ENCODE results near the gene COQ8B. TPM values are rescaled to one million over a fixed set of nuclear protein-coding genes. Genes with fewer than 3 reads are reported as not detected.

COQ8B gene
- total RNA-seq, 1 experiment from 2014 or later, result 62.9 TPM

DNA sequence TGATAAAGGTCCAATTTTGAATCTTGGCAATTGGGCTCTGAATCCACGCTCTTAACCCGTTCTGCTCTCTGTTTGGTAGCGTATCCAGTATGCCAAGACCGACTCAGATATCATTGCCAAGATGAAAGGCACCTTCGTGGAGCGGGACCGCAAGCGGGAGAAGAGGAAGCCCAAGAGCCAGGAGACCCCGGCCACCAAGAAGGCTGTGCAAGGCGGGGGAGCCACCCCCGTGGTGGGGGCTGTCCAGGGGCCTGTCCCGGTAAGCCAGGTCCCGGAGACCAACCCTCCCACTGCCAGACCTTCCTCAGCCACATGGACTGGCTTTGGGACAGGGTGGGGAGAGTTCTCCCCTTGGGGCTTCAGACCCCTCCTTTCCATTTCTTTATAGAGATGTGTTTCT lies 42.7 kb upstream of the COQ8B start (continued):
- no peak for TF ChIP-seq TCF7 (CRISPR knock-in tag; IDR thresholded peaks at IDR 0.05; ENCODE audit: low read depth)

DNA sequence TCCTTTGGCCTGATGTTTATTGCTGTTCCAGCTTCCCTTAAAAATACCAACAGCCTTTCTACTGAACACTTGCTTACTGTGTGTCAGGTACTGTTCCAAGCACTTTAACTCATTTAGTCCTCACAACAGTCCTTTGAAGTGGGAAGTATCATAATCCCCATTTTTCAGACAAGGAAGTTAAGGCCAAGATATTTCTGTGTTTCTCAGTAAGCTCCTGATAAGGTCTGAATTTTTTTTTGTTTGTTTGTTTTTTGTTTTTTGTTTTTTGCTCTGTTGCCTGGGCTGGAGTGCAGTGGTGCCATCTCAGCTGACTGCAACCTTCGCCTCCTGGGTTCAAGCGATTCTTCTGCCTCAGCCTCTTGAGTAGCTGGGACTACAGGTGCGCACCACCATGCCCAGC lies 41.8 kb upstream of the COQ8B start:
- Mint-ChIP-seq H3K27me3 (ENCODE audit: low read depth) (no peaks in the 10 kb centered on the region), H3K4me3 (no peak overlapping the region), H3K36me3 (peaks cover 83% of the 10 kb centered on the region), H3K4me1 (peaks cover 18% of the 10 kb centered on the region), H3K9me3 (no peaks in the 10 kb centered on the region), H3K27ac (no peak overlapping the region; the same call in 1 of the 2 replicates)
- ChIA-PET CTCF (interaction anchor here (2.3 kb wide), 1 partner anchor 48 kb away, joined by 7 read pairs; no protein-coding TSS in a partner anchor), POLR2A (interaction anchor here (1.9 kb wide), 1 partner anchor 19 kb away, joined by 6 read pairs; the partner anchor contains the start of gene RAB4B)
- DNase-seq (ENCODE audit: low spot score) (no peak), ATAC-seq (no peak)
- TF ChIP-seq, protein P1, sequence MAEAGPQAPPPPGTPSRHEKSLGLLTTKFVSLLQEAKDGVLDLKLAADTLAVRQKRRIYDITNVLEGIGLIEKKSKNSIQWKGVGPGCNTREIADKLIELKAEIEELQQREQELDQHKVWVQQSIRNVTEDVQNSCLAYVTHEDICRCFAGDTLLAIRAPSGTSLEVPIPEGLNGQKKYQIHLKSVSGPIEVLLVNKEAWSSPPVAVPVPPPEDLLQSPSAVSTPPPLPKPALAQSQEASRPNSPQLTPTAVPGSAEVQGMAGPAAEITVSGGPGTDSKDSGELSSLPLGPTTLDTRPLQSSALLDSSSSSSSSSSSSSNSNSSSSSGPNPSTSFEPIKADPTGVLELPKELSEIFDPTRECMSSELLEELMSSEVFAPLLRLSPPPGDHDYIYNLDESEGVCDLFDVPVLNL (CRISPR knock-in tag; IDR thresholded peaks at IDR 0.05; ENCODE audit: borderline replicate concordance, low read depth), result no peak
- TF ChIP-seq NFYB (CRISPR knock-in tag; conservative IDR thresholded peaks at IDR 0.05; ENCODE audit: low read depth), result no peak
- TF ChIP-seq, protein P2, sequence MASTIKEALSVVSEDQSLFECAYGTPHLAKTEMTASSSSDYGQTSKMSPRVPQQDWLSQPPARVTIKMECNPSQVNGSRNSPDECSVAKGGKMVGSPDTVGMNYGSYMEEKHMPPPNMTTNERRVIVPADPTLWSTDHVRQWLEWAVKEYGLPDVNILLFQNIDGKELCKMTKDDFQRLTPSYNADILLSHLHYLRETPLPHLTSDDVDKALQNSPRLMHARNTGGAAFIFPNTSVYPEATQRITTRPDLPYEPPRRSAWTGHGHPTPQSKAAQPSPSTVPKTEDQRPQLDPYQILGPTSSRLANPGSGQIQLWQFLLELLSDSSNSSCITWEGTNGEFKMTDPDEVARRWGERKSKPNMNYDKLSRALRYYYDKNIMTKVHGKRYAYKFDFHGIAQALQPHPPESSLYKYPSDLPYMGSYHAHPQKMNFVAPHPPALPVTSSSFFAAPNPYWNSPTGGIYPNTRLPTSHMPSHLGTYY (CRISPR knock-in tag; IDR thresholded peaks at IDR 0.05), result no peak
- TF ChIP-seq, protein P3, sequence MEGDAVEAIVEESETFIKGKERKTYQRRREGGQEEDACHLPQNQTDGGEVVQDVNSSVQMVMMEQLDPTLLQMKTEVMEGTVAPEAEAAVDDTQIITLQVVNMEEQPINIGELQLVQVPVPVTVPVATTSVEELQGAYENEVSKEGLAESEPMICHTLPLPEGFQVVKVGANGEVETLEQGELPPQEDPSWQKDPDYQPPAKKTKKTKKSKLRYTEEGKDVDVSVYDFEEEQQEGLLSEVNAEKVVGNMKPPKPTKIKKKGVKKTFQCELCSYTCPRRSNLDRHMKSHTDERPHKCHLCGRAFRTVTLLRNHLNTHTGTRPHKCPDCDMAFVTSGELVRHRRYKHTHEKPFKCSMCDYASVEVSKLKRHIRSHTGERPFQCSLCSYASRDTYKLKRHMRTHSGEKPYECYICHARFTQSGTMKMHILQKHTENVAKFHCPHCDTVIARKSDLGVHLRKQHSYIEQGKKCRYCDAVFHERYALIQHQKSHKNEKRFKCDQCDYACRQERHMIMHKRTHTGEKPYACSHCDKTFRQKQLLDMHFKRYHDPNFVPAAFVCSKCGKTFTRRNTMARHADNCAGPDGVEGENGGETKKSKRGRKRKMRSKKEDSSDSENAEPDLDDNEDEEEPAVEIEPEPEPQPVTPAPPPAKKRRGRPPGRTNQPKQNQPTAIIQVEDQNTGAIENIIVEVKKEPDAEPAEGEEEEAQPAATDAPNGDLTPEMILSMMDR (IDR thresholded peaks at IDR 0.05), result no peak
- TF ChIP-seq ELF4 (CRISPR knock-in tag; IDR thresholded peaks at IDR 0.05; ENCODE audit: low read depth), result no peak
- TF ChIP-seq TP53 (CRISPR knock-in tag; IDR thresholded peaks at IDR 0.05), result no peak
- no peak for TF ChIP-seq ZNF138 (CRISPR knock-in tag; conservative IDR thresholded peaks at IDR 0.05)
- no peak for TF ChIP-seq NR2C2 (CRISPR knock-in tag; IDR thresholded peaks at IDR 0.05)
- no peak for TF ChIP-seq TCF7 (CRISPR knock-in tag; IDR thresholded peaks at IDR 0.05; ENCODE audit: low read depth)
- TF ChIP-seq, protein P4, sequence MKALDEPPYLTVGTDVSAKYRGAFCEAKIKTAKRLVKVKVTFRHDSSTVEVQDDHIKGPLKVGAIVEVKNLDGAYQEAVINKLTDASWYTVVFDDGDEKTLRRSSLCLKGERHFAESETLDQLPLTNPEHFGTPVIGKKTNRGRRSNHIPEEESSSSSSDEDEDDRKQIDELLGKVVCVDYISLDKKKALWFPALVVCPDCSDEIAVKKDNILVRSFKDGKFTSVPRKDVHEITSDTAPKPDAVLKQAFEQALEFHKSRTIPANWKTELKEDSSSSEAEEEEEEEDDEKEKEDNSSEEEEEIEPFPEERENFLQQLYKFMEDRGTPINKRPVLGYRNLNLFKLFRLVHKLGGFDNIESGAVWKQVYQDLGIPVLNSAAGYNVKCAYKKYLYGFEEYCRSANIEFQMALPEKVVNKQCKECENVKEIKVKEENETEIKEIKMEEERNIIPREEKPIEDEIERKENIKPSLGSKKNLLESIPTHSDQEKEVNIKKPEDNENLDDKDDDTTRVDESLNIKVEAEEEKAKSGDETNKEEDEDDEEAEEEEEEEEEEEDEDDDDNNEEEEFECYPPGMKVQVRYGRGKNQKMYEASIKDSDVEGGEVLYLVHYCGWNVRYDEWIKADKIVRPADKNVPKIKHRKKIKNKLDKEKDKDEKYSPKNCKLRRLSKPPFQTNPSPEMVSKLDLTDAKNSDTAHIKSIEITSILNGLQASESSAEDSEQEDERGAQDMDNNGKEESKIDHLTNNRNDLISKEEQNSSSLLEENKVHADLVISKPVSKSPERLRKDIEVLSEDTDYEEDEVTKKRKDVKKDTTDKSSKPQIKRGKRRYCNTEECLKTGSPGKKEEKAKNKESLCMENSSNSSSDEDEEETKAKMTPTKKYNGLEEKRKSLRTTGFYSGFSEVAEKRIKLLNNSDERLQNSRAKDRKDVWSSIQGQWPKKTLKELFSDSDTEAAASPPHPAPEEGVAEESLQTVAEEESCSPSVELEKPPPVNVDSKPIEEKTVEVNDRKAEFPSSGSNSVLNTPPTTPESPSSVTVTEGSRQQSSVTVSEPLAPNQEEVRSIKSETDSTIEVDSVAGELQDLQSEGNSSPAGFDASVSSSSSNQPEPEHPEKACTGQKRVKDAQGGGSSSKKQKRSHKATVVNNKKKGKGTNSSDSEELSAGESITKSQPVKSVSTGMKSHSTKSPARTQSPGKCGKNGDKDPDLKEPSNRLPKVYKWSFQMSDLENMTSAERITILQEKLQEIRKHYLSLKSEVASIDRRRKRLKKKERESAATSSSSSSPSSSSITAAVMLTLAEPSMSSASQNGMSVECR (CRISPR knock-in tag; IDR thresholded peaks at IDR 0.05; ENCODE audit: borderline replicate concordance), result no peak
- no peak for TF ChIP-seq MYBL2 (CRISPR knock-in tag; IDR thresholded peaks at IDR 0.05)
- TF ChIP-seq RELA (CRISPR knock-in tag; IDR thresholded peaks at IDR 0.05; ENCODE audit: borderline replicate concordance), result no peak
- no peak for TF ChIP-seq ZBTB21 (CRISPR knock-in tag; IDR thresholded peaks at IDR 0.05; ENCODE audit: borderline replicate concordance)
- no peak for TF ChIP-seq CBFB (CRISPR knock-in tag; IDR thresholded peaks at IDR 0.05; ENCODE audit: low read depth)
- TF ChIP-seq ZNF396 (CRISPR knock-in tag; IDR thresholded peaks at IDR 0.05; ENCODE audit: borderline replicate concordance), result no peak
- no peak for TF ChIP-seq FOXK1 (CRISPR knock-in tag; IDR thresholded peaks at IDR 0.05)
- TF ChIP-seq KAT7 (CRISPR knock-in tag; IDR thresholded peaks at IDR 0.05; ENCODE audit: borderline replicate concordance), result no peak

Measured in WTC11 (cell line).